ENCODE results near the gene MAPKAP1. TPM values are rescaled to one million over a fixed set of nuclear protein-coding genes. Genes with fewer than 3 reads are reported as not detected.

Gene MAPKAP1
- total and polyA plus RNA-seq, 2 of the 13 experiments (the other 11 are each of a cell fraction or from before 2014, with no cell fraction given): 45.0 to 64.3 TPM

- Histone ChIP-seq H3K36me3 (replicated peaks in 1 of 2; ENCODE audit: control insufficient read depth in 1 of 2, insufficient read depth in 2 of 2, low read length in 2 of 2) (no peaks in the 10 kb centered on the region; a peak in 1 of 5 replicates), H3K4me3 (replicated peaks in 1 of 3; ENCODE audit: insufficient read depth in 1 of 3, low read depth in 2 of 3, low read length in 3 of 3) (peak overlapping the region; percentile 89 to 97 (median 90); a peak in 5 of 6 replicates), H3K27me3 (ENCODE audit: control insufficient read depth in 1 of 2, insufficient read depth in 2 of 2, low read length in 2 of 2) (no peaks in the 10 kb centered on the region), H4K20me1 (ENCODE audit: insufficient read depth, low read length) (no peaks in the 10 kb centered on the region), H3K9ac (ENCODE audit: insufficient read depth, low read depth, low read length) (peak overlapping the region; percentile 94), H3K27ac (ENCODE audit: extremely low read length, insufficient read depth, low read length) (peak overlapping the region; percentile 64), H3K4me2 (ENCODE audit: low read depth, low read length) (peak overlapping the region; percentile 94), H3K79me2 (ENCODE audit: insufficient read depth, low read length) (peaks cover 40% of the 10 kb centered on the region), H3K4me1 (ENCODE audit: insufficient read depth, low read length) (peaks cover 37% of the 10 kb centered on the region), H3K9me3 (ENCODE audit: low read length) (no peaks in the 10 kb centered on the region), H2AFZ (ENCODE audit: low read length) (no peak overlapping the region)
- TF ChIP-seq CEBPB (IDR thresholded peaks at IDR 0.05; ENCODE audit: borderline replicate concordance, low read depth, low read length) (peak; percentile 51; the same call in 1 of the 2 replicates), ZSCAN20 (CRISPR knock-in tag; IDR thresholded peaks at IDR 0.05; ENCODE audit: borderline replicate concordance) (no peak), FOXP1 (IDR thresholded peaks at IDR 0.05) (no peak), FOXP1 (CRISPR knock-in tag; IDR thresholded peaks at IDR 0.05) (no peak)
- ChIA-PET POLR2A (interaction anchor here (1.5 to 2.0 kb wide), 2 partner anchors 24 to 26 kb away, joined by 4 to 15 read pairs; no protein-coding TSS in a partner anchor), CTCF (ENCODE audit: low intra/inter-chr PET ratio, low total read pairs) (no interaction called here)
- FAIRE-seq: no peak
- intact Hi-C loops (cut with micrococcal nuclease; ENCODE audit: unreplicated experiment) (loop anchor here (5.0 to 10.0 kb wide), 2 partner anchors 41 to 51 kb away; partner anchors contain the start of gene PBX3), in situ Hi-C loops (cut with HindIII; ENCODE audit: extremely low pct_ligation_motif_present, low pct_unique_long_range_greater_than_20kb) (no loop called here)
- BruUV-seq (replicated peaks): no TSS peak
- DNase-seq (ENCODE audit: low spot score): no peak
- WGBS (ENCODE audit: low lambda C conversion rate): 57% methylated on average over 4 of the region's 4 CpGs
- no peak for ATAC-seq
These were observed 1.1 kb downstream of the MAPKAP1 start for GRCh38 chr9:125705893-125706292.

DNA sequence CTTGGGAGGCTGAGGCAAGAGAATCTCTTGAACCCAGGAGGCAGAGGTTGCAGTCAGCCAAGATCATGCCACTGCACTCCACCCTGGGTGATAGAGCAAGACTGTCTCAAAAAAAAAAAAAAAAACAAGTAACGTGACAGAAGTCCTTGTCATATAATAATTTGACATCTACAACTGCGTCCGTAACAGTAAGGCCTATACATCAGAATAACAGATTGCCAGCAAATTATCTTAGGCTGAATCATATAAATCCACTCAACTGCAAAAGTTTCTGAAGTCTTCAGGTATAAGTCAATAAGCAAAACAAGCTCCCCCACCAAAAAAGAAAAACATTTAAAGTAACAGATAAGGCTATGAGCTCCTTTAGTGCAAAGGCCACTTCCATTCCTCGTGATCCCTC is 3.3 kb downstream of the MAPKAP1 start:
- DNase-seq (ENCODE audit: low spot score): no peak

More for the DNA sequence above, 3.3 kb downstream of the MAPKAP1 start:
- Histone ChIP-seq H4K20me1 (ENCODE audit: insufficient read depth, low read length) (no peaks in the 10 kb centered on the region), H3K9me3 (ENCODE audit: low read length) (no peaks in the 10 kb centered on the region), H3K4me3 (replicated peaks in 1 of 3; ENCODE audit: insufficient read depth in 1 of 3, low read depth in 2 of 3, low read length in 3 of 3) (no peak overlapping the region), H3K4me1 (ENCODE audit: insufficient read depth, low read length) (peaks cover 37% of the 10 kb centered on the region), H3K9ac (ENCODE audit: insufficient read depth, low read depth, low read length) (no peak overlapping the region), H3K36me3 (replicated peaks in 1 of 2; ENCODE audit: control insufficient read depth in 1 of 2, insufficient read depth in 2 of 2, low read length in 2 of 2) (no peaks in the 10 kb centered on the region; a peak in 1 of 5 replicates), H3K27ac (ENCODE audit: extremely low read length, insufficient read depth, low read length) (no peak overlapping the region), H2AFZ (ENCODE audit: low read length) (no peak overlapping the region), H3K4me2 (ENCODE audit: low read depth, low read length) (no peak overlapping the region), H3K79me2 (ENCODE audit: insufficient read depth, low read length) (peaks cover 45% of the 10 kb centered on the region), H3K27me3 (ENCODE audit: control insufficient read depth in 1 of 2, insufficient read depth in 2 of 2, low read length in 2 of 2) (no peaks in the 10 kb centered on the region)
- ATAC-seq: no peak
- ChIA-PET CTCF (ENCODE audit: low intra/inter-chr PET ratio, low total read pairs) (no interaction called here), POLR2A (no interaction called here)
- no peak for TF ChIP-seq MBD4 (IDR thresholded peaks at IDR 0.05; ENCODE audit: borderline replicate concordance, low read length)
- TF ChIP-seq ATF4 (CRISPR knock-in tag; IDR thresholded peaks at IDR 0.05): no peak
- TF ChIP-seq ZNF382 (CRISPR knock-in tag; IDR thresholded peaks at IDR 0.05; ENCODE audit: borderline replicate concordance): no peak
- no peak for TF ChIP-seq POLR2A (IDR thresholded peaks at IDR 0.05; ENCODE audit: insufficient read depth in 1 of 2, low read depth in 2 of 2, low read length in 2 of 2)
- no peak for TF ChIP-seq HNRNPH1 (optimal IDR thresholded peaks at IDR 0.05; ENCODE audit: low read depth, low read length)
- no peak for TF ChIP-seq ZSCAN31 (CRISPR knock-in tag; IDR thresholded peaks at IDR 0.05; ENCODE audit: low read depth)
- no peak for TF ChIP-seq U2AF1 (optimal IDR thresholded peaks at IDR 0.05; ENCODE audit: low read depth, low read length)
- TF ChIP-seq RFX1 (IDR thresholded peaks at IDR 0.05): no peak
- BruUV-seq (replicated peaks): no TSS peak
- in situ Hi-C loops (cut with HindIII; ENCODE audit: extremely low pct_ligation_motif_present, low pct_unique_long_range_greater_than_20kb): no loop called here
- FAIRE-seq: no peak
- 91% methylated on average over 4 of the region's 4 CpGs for WGBS (ENCODE audit: low lambda C conversion rate)
- intact Hi-C loops (cut with micrococcal nuclease; ENCODE audit: unreplicated experiment): loop anchor here (10.0 kb wide), 1 partner anchor 49 kb away; no protein-coding TSS in a partner anchor

Measured in HepG2 (cell line).